ENCODE data around the gene AVP. TPM values are rescaled to one million over a fixed set of nuclear protein-coding genes. Genes with fewer than 3 reads are reported as not detected.

Gene AVP
- total RNA-seq, 2 donors from 2014 or later, result not detected

- Histone ChIP-seq H3K27me3 (replicated peaks; ENCODE audit: insufficient read depth) (peaks cover 6% of the 10 kb centered on the region), H3K9me3 (no peaks in the 10 kb centered on the region), H3K4me1 (ENCODE audit: control insufficient read depth in 1 of 2, low read depth in 2 of 2) (peaks cover 7 to 8% of the 10 kb centered on the region in 2 donors), H3K36me3 (no peaks in the 10 kb centered on the region), H3K4me3 (peak within 1 kb of the TSS; percentile 71), H3K27ac (no peak within 1 kb of the TSS)
- no peak for ATAC-seq (ENCODE audit: insufficient number of reproducible peaks, low FRiP score, low read depth)
- TF ChIP-seq CTCF (IDR thresholded peaks at IDR 0.05), result no peak
- no peak for DNase-seq (ENCODE audit: low spot score)
These were observed 12.7 kb downstream of the AVP start, which contains the start of gene OXT for GRCh38 chr20:3071610-3072529. Gene OXT (plus strand): TSS chr20:3071620. CDS start chr20:3071656, 36 bp downstream.

GRCh38 chr20:3071266-3071609 lies 13.3 kb downstream of the AVP start:
- peak overlapping the region; percentile 71 for H3K4me3 ChIP-seq
- TF ChIP-seq CTCF (IDR thresholded peaks at IDR 0.05), result no peak
- ATAC-seq (ENCODE audit: insufficient number of reproducible peaks, low FRiP score, low read depth) (no peak), DNase-seq (ENCODE audit: low spot score) (no peak)
- H3K27ac ChIP-seq, result no peak overlapping the region
- H3K27me3 ChIP-seq (replicated peaks; ENCODE audit: insufficient read depth), result peaks cover 6% of the 10 kb centered on the region
- H3K36me3 ChIP-seq, result no peaks in the 10 kb centered on the region
- peaks cover 7 to 8% of the 10 kb centered on the region in 2 donors for H3K4me1 ChIP-seq (ENCODE audit: control insufficient read depth in 1 of 2, low read depth in 2 of 2)
- H3K9me3 ChIP-seq, result no peaks in the 10 kb centered on the region

GRCh38 chr20:3070725-3071124 lies 13.8 kb downstream of the AVP start:
- TF ChIP-seq CTCF (IDR thresholded peaks at IDR 0.05), result no peak
- no peak overlapping the region for H3K27ac ChIP-seq
- no peak overlapping the region for H3K4me3 ChIP-seq
- H3K36me3 ChIP-seq, result no peaks in the 10 kb centered on the region
- peaks cover 7 to 8% of the 10 kb centered on the region in 2 donors for H3K4me1 ChIP-seq (ENCODE audit: control insufficient read depth in 1 of 2, low read depth in 2 of 2)
- ATAC-seq (ENCODE audit: insufficient number of reproducible peaks, low FRiP score, low read depth), result no peak
- peaks cover 6% of the 10 kb centered on the region for H3K27me3 ChIP-seq (replicated peaks; ENCODE audit: insufficient read depth)
- H3K9me3 ChIP-seq, result no peaks in the 10 kb centered on the region
- DNase-seq (ENCODE audit: low spot score), result no peak

GRCh38 chr20:3068986-3069900 lies 15.3 kb downstream of the AVP start:
- ATAC-seq (ENCODE audit: insufficient number of reproducible peaks, low FRiP score, low read depth) (no peak), DNase-seq (ENCODE audit: low spot score) (no peak)
- Histone ChIP-seq H3K36me3 (no peaks in the 10 kb centered on the region), H3K9me3 (no peaks in the 10 kb centered on the region), H3K27ac (no peak overlapping the region), H3K4me3 (no peak overlapping the region), H3K27me3 (replicated peaks; ENCODE audit: insufficient read depth) (peaks cover 6% of the 10 kb centered on the region), H3K4me1 (ENCODE audit: control insufficient read depth in 1 of 2, low read depth in 2 of 2) (peaks cover 7 to 8% of the 10 kb centered on the region in 2 donors)
- no peak for TF ChIP-seq CTCF (IDR thresholded peaks at IDR 0.05)

GRCh38 chr20:3068075-3068474 lies 16.4 kb downstream of the AVP start:
- H3K27me3 ChIP-seq (replicated peaks; ENCODE audit: insufficient read depth), result peaks cover 6% of the 10 kb centered on the region
- no peak overlapping the region for H3K27ac ChIP-seq
- H3K4me1 ChIP-seq (ENCODE audit: control insufficient read depth in 1 of 2, low read depth in 2 of 2), result peaks cover 7 to 8% of the 10 kb centered on the region in 2 donors
- H3K36me3 ChIP-seq, result no peaks in the 10 kb centered on the region
- ATAC-seq (ENCODE audit: insufficient number of reproducible peaks, low FRiP score, low read depth), result no peak
- H3K9me3 ChIP-seq, result no peaks in the 10 kb centered on the region
- H3K4me3 ChIP-seq, result no peak overlapping the region
- no peak for TF ChIP-seq CTCF (IDR thresholded peaks at IDR 0.05)
- DNase-seq (ENCODE audit: low spot score), result no peak
